Muscle of arm (tissue), 12 donors: ENCODE measurements around the gene PXK. TPM values are rescaled to one million over a fixed set of nuclear protein-coding genes. Genes with fewer than 3 reads are reported as not detected.

ENCODE experiments used
- DNase-seq: peaks from one replicate; pipeline ENCODE4 v3.0.0-alpha.2; 2013
- polyA plus RNA-seq, 12 donors: library from polyadenylated mRNA; unstranded; fragments of 120-200 nt; gene quantifications; one replicate each; pipeline ENCODE4 v1.2.1, GENCODE V29; 2013; ENCODE audit not compliant: insufficient read length in 12 of 12

The PXK gene
- polyA plus RNA-seq, 12 donors, result 16.5 to 45.0 (median 25.0) TPM; not detected in 1

GRCh38 chr3:58346368-58346767 is 13.7 kb downstream of the PXK start:
- no peak for DNase-seq

- DNase-seq, result no peak
These were observed 15.3 kb downstream of the PXK start for GRCh38 chr3:58347984-58348383.

- DNase-seq, result no peak
These were observed 17.3 kb downstream of the PXK start for GRCh38 chr3:58349792-58350626.

- no peak for DNase-seq
These were observed 17.9 kb downstream of the PXK start for GRCh38 chr3:58350627-58351013.

- no peak for DNase-seq
These were observed 19.2 kb downstream of the PXK start for GRCh38 chr3:58351920-58352319.

- DNase-seq, result no peak
These were observed 19.9 kb downstream of the PXK start for GRCh38 chr3:58352626-58353025.

- DNase-seq, result no peak
These were observed 21.2 kb downstream of the PXK start for GRCh38 chr3:58353722-58354553.

- DNase-seq, result no peak
These were observed 22.5 kb downstream of the PXK start for GRCh38 chr3:58355179-58355578.

GRCh38 chr3:58356054-58356453 is 23.4 kb downstream of the PXK start:
- DNase-seq, result no peak

- DNase-seq, result no peak
These were observed 24.7 kb downstream of the PXK start for GRCh38 chr3:58357402-58357801.

GRCh38 chr3:58358092-58358491 is 25.4 kb downstream of the PXK start:
- DNase-seq, result no peak

GRCh38 chr3:58358808-58359207 is 26.1 kb downstream of the PXK start:
- DNase-seq, result no peak

GRCh38 chr3:58359621-58360020 is 26.9 kb downstream of the PXK start:
- DNase-seq, result no peak

- DNase-seq, result no peak
These were observed 29.2 kb downstream of the PXK start for GRCh38 chr3:58361866-58362265.

GRCh38 chr3:58366699-58367098 is 34.0 kb downstream of the PXK start:
- no peak for DNase-seq

GRCh38 chr3:58369038-58369437 is 36.3 kb downstream of the PXK start:
- no peak for DNase-seq

GRCh38 chr3:58369876-58370275 is 37.2 kb downstream of the PXK start:
- no peak for DNase-seq

GRCh38 chr3:58370407-58370806 is 37.7 kb downstream of the PXK start:
- DNase-seq, result no peak

GRCh38 chr3:58371754-58372153 is 39.1 kb downstream of the PXK start:
- no peak for DNase-seq

- no peak for DNase-seq
These were observed 42.6 kb downstream of the PXK start for GRCh38 chr3:58375254-58375653.

GRCh38 chr3:58377168-58377567 is 44.5 kb downstream of the PXK start:
- DNase-seq, result no peak

- DNase-seq, result no peak
These were observed 45.1 kb downstream of the PXK start for GRCh38 chr3:58377750-58378149.
